Kidney tubule cell (primary cell): ENCODE data around the gene KIAA0513.
A peak's percentile ranks its signal among the peaks of the same experiment; 100 is the strongest.
"Not testable (repeated sequence)": the region's sequence is repeated elsewhere in the genome, so short reads cannot be mapped to it uniquely, and the experiment has no call there.

ENCODE experiments used
- DNase-seq: peaks from one replicate; pipeline ENCODE4 v3.0.0-alpha.2; 2018; ENCODE audit warnings: low spot score

KIAA0513 gene

GRCh38 chr16:85051067-85051581, 23.5 kb downstream of the KIAA0513 start:
- no peak for DNase-seq

GRCh38 chr16:85051683-85052082, 24.1 kb downstream of the KIAA0513 start:
- DNase-seq, result no peak

GRCh38 chr16:85052536-85052935, 24.9 kb downstream of the KIAA0513 start:
- DNase-seq, result no peak

- not testable (repeated sequence) for DNase-seq
Measured at GRCh38 chr16:85054321-85054720, 26.7 kb downstream of the KIAA0513 start.

- DNase-seq, result no peak
Measured at GRCh38 chr16:85054948-85055492, 27.4 kb downstream of the KIAA0513 start.

- DNase-seq, result peak; percentile 26
Measured at GRCh38 chr16:85055493-85056210, 28.1 kb downstream of the KIAA0513 start.

GRCh38 chr16:85056211-85056748, 28.7 kb downstream of the KIAA0513 start:
- DNase-seq, result no peak

- DNase-seq, result peak; percentile 12
Measured at GRCh38 chr16:85057212-85057889, 29.8 kb downstream of the KIAA0513 start.

- DNase-seq, result no peak
Measured at GRCh38 chr16:85057948-85058347, 30.4 kb downstream of the KIAA0513 start.

- no peak for DNase-seq
Measured at GRCh38 chr16:85058909-85059308, 31.3 kb downstream of the KIAA0513 start.

- DNase-seq, result no peak
Measured at GRCh38 chr16:85061566-85061965, 34.0 kb downstream of the KIAA0513 start.

- no peak for DNase-seq
Measured at GRCh38 chr16:85062323-85062722, 34.7 kb downstream of the KIAA0513 start.

- no peak for DNase-seq
Measured at GRCh38 chr16:85062845-85063244, 35.2 kb downstream of the KIAA0513 start.

- DNase-seq, result no peak
Measured at GRCh38 chr16:85064186-85064585, 36.6 kb downstream of the KIAA0513 start.

- no peak for DNase-seq
Measured at GRCh38 chr16:85065099-85065498, 37.5 kb downstream of the KIAA0513 start.

- DNase-seq, result no peak
Measured at GRCh38 chr16:85066346-85066885, 38.8 kb downstream of the KIAA0513 start.

GRCh38 chr16:85067024-85067423, 39.4 kb downstream of the KIAA0513 start:
- DNase-seq, result no peak

- DNase-seq, result no peak
Measured at GRCh38 chr16:85067426-85067825, 39.8 kb downstream of the KIAA0513 start.

- DNase-seq, result no peak
Measured at GRCh38 chr16:85068746-85069145, 41.2 kb downstream of the KIAA0513 start.

GRCh38 chr16:85069171-85069570, 41.6 kb downstream of the KIAA0513 start:
- DNase-seq, result no peak

- no peak for DNase-seq
Measured at GRCh38 chr16:85072076-85072860, 44.7 kb downstream of the KIAA0513 start.

GRCh38 chr16:85072947-85073346, 45.4 kb downstream of the KIAA0513 start:
- DNase-seq, result no peak
